HL-60 (cell line): ENCODE measurements around the gene LHFPL6.

Source experiments
- DNase-seq, 2 experiments: peaks; one replicate each; pipeline ENCODE4 v3.0.0-alpha.2; 2010 to 2020; ENCODE audit warnings: low read depth in 1 of 2, low spot score in 1 of 2
- H3K27ac ChIP-seq: fragments of 250-450 bp; sonication (Bioruptor Pico); replicated peaks from 2 replicates; pipeline ENCODE4 v1.5.1; 2020; ENCODE audit warnings: mild to moderate bottlenecking, moderate library complexity
- H3K27me3 ChIP-seq: fragments of 250-450 bp; sonication (Bioruptor Pico); 2 replicates; pipeline ENCODE4 v1.5.1; 2021; ENCODE audit warnings: mild to moderate bottlenecking, moderate library complexity; ENCODE audit not compliant: insufficient read depth, poor library complexity, severe bottlenecking
- H3K4me3 ChIP-seq: replicated peaks from 2 replicates; pipeline ENCODE4 v1.5.1; 2011; ENCODE audit warnings: mild to moderate bottlenecking, control low read depth, low read length; ENCODE audit not compliant: insufficient read depth
- CTCF ChIP-seq: IDR thresholded peaks from one replicate; pipeline ENCODE4 v1.5.1; 2011; ENCODE audit warnings: low read length, control low read depth, inconsistent platforms; ENCODE audit not compliant: insufficient read depth
- GABPA ChIP-seq: IDR thresholded peaks from 2 replicates; pipeline ENCODE4 v1.6.1; 2012; ENCODE audit warnings: low read depth
- POLR2AphosphoS5 ChIP-seq: IDR thresholded peaks from 2 replicates; pipeline ENCODE4 v1.6.1; 2012; ENCODE audit warnings: low read depth
- REST ChIP-seq: IDR thresholded peaks from 2 replicates; pipeline ENCODE4 v1.6.1; 2012; ENCODE audit warnings: low read depth; ENCODE audit not compliant: insufficient replicate concordance
- SPI1 ChIP-seq: IDR thresholded peaks from 2 replicates; pipeline ENCODE4 v1.6.1; 2012; ENCODE audit warnings: low read depth, mild to moderate bottlenecking, borderline replicate concordance

LHFPL6 gene

GRCh38 chr13:39311619-39312018, 291.4 kb downstream of the LHFPL6 start:
- H3K4me3 ChIP-seq, result no peak overlapping the region
- no peak for DNase-seq
- peaks cover 7% of the 10 kb centered on the region for H3K27me3 ChIP-seq
- no peak overlapping the region for H3K27ac ChIP-seq
- no peak for TF ChIP-seq GABPA

GRCh38 chr13:39310961-39311360, 292.0 kb downstream of the LHFPL6 start:
- Histone ChIP-seq H3K4me3 (no peak overlapping the region), H3K27ac (no peak overlapping the region)
- TF ChIP-seq REST (no peak), SPI1 (no peak), POLR2AphosphoS5 (no peak), CTCF (no peak), GABPA (no peak)

GRCh38 chr13:39306639-39307589, 296.1 kb downstream of the LHFPL6 start:
- no peak overlapping the region for H3K27ac ChIP-seq
- no peak overlapping the region for H3K4me3 ChIP-seq
- TF ChIP-seq GABPA, result no peak
- no peak for TF ChIP-seq POLR2AphosphoS5
- TF ChIP-seq REST, result no peak
- no peak for TF ChIP-seq CTCF
- no peak for TF ChIP-seq SPI1
- peaks cover 7% of the 10 kb centered on the region for H3K27me3 ChIP-seq
- DNase-seq, result no peak

More at GRCh38 chr13:39310961-39311360, 292.0 kb downstream of the LHFPL6 start:
- H3K27me3 ChIP-seq, result peaks cover 7% of the 10 kb centered on the region
- no peak for DNase-seq

- Histone ChIP-seq H3K4me3 (no peak overlapping the region), H3K27me3 (no peaks in the 10 kb centered on the region), H3K27ac (no peak overlapping the region)
- TF ChIP-seq SPI1, result no peak
- no peak for TF ChIP-seq POLR2AphosphoS5
- TF ChIP-seq GABPA, result no peak
- no peak for TF ChIP-seq CTCF
- DNase-seq, result no peak
Measured at GRCh38 chr13:39302820-39303219, 300.2 kb downstream of the LHFPL6 start.
